Tibial nerve (tissue), 4 donors: ENCODE data around the gene EYA4.

Source experiments
- EP300 ChIP-seq, 2 donors: sonication (generic); formaldehyde crosslinking; IDR thresholded peaks; one replicate each; pipeline ENCODE4 v1.6.1; 2017; ENCODE audit warnings: antibody characterized with exemption in 2 of 2, mild to moderate bottlenecking in 1 of 2
- POLR2A ChIP-seq, 2 donors: fragments of 450-650 bp; IDR thresholded peaks; one replicate each; pipeline ENCODE4 v1.6.1; 2017; ENCODE audit warnings: antibody characterized with exemption in 2 of 2, mild to moderate bottlenecking in 2 of 2, moderate library complexity in 2 of 2
- TF ChIP-seq, protein P1 (sequence below), 5 experiments: fragments of 200-600 bp in 3 of 5; fragments of 450-650 bp in 2 of 5; sonication (generic) in 3 of 5; IDR thresholded peaks; one replicate each; pipeline ENCODE4 v1.5.1; 2016 to 2019; ENCODE audit warnings: antibody characterized with exemption in 5 of 5, mild to moderate bottlenecking in 3 of 5, moderate library complexity in 2 of 5

DNA sequence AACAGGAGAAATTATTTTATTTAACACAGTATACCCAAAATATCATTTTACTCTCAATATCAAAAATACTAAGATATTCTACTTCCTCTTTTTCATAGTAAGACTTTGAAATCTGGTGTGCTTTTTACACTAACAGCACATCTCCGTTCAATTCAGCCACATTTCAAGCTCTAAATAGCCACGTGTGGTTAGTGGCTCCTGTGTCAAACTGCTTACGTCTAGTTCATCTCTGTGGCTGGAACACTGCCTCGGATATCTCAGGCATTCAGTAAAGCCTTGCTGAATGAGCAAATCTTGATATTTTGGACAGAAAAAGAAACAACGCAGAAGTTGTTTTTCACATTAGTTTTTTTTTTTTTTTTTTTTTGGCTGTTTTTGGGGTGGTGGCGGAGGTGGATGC, 136.1 kb downstream of the EYA4 start:
- TF ChIP-seq, protein P1, sequence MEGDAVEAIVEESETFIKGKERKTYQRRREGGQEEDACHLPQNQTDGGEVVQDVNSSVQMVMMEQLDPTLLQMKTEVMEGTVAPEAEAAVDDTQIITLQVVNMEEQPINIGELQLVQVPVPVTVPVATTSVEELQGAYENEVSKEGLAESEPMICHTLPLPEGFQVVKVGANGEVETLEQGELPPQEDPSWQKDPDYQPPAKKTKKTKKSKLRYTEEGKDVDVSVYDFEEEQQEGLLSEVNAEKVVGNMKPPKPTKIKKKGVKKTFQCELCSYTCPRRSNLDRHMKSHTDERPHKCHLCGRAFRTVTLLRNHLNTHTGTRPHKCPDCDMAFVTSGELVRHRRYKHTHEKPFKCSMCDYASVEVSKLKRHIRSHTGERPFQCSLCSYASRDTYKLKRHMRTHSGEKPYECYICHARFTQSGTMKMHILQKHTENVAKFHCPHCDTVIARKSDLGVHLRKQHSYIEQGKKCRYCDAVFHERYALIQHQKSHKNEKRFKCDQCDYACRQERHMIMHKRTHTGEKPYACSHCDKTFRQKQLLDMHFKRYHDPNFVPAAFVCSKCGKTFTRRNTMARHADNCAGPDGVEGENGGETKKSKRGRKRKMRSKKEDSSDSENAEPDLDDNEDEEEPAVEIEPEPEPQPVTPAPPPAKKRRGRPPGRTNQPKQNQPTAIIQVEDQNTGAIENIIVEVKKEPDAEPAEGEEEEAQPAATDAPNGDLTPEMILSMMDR (IDR thresholded peaks at IDR 0.05), result no peak
- TF ChIP-seq POLR2A (IDR thresholded peaks at IDR 0.05) (no peak), EP300 (IDR thresholded peaks at IDR 0.05) (no peak)
